GM12878 (cell line): ENCODE measurements around the gene CCDC141.

ENCODE experiments used
- CTCF ChIP-seq, 3 experiments: IDR thresholded peaks in 2 of 3; conservative IDR thresholded peaks in 1 of 3; 2 replicates each; pipeline ENCODE4 v1.5.1; 2011; ENCODE audit warnings: low read depth in 3 of 3, low read length in 3 of 3, mild to moderate bottlenecking in 3 of 3, control low read depth in 2 of 3, moderate library complexity in 2 of 3, inconsistent platforms in 1 of 3, mixed read lengths in 1 of 3; ENCODE audit not compliant: control insufficient read depth in 2 of 3, insufficient read depth in 1 of 3; ENCODE audit errors: extremely low read depth in 1 of 3
- MAX ChIP-seq: IDR thresholded peaks from 2 replicates; pipeline ENCODE4 v1.6.1; 2012; ENCODE audit warnings: low read depth, low read length, improper control_type of control experiment
- MYC ChIP-seq: IDR thresholded peaks from 2 replicates; pipeline ENCODE4 v1.6.1; 2011; ENCODE audit warnings: mild to moderate bottlenecking, low read length, moderate library complexity, inconsistent platforms; ENCODE audit not compliant: insufficient read depth, insufficient replicate concordance, insufficient read length, severe bottlenecking
- POLR2A ChIP-seq: IDR thresholded peaks from 2 replicates; pipeline ENCODE4 v1.6.1; 2011; ENCODE audit warnings: low read depth, mild to moderate bottlenecking, low read length
- POLR2AphosphoS5 ChIP-seq: IDR thresholded peaks from 2 replicates; pipeline ENCODE4 v1.6.1; 2011; ENCODE audit warnings: mild to moderate bottlenecking, low read length, inconsistent platforms

GRCh38 chr2:178949151-178949550 is 100.8 kb downstream of the CCDC141 start:
- no peak for TF ChIP-seq MYC
- no peak for TF ChIP-seq POLR2A
- no peak for TF ChIP-seq POLR2AphosphoS5
- TF ChIP-seq CTCF (IDR thresholded peaks at IDR 0.05 in 2 of 3, conservative IDR thresholded peaks at IDR 0.05 in 1 of 3; ENCODE audit: control insufficient read depth in 2 of 3, extremely low read depth in 1 of 3, insufficient read depth in 1 of 3, low read depth in 3 of 3, low read length in 3 of 3) = no peak
- no peak for TF ChIP-seq MAX
